NCI-H2107 treated with DMSO at 0.1 percent for 48 hours (cell line): Measurements from ENCODE around the gene PRAME.
"Not testable (repeated sequence)": the region's sequence is repeated elsewhere in the genome, so short reads cannot be mapped to it uniquely, and the experiment has no call there.

Source experiments
- DNase-seq: peaks from one replicate; lab custom pipeline; 2025; ENCODE audit not compliant: unreplicated experiment; lab: John Stamatoyannopoulos, UW

The PRAME gene

DNA sequence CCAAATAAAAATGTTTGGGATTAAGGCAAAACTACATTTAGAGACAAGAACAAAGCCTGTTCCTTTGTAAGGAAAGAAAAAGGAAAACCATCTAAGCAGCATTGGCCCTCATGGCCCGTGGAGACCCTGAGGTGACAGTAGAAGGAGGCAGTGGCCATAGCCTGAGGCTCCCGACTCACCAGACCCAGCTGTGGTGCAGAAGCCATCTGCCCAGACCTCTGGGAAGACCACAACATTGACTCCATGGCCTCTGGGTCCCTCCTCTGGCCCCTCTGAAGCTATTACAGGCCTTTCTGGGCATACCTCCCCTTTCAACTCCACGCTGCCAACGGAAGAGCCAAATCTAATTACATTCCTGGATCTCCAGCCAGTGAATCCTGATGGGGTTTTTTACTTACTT lies 6.4 kb downstream of the PRAME start:
- DNase-seq = no peak

- no peak for DNase-seq
These were observed 8.2 kb downstream of the PRAME start for GRCh38 chr22:22550789-22551434.

DNA sequence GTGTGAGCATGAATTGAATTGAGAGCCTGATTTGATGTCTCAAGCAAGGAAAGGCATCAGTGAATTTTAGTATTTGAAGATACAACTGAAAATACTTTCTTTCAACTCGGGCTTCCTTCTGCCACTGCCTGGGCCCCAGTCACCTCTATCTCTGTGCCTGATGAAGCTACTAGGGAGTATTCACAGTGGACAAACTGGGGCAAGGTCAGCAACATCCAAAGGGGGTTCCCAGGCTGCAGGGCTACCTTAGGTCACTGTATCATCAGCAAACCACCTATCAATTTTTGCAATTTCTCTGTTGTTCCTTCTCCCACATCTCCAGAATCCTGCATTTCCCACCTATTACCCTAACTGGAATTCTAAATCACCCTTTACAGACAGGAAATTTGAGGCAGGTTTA lies 10.2 kb downstream of the PRAME start:
- no peak for DNase-seq

DNA sequence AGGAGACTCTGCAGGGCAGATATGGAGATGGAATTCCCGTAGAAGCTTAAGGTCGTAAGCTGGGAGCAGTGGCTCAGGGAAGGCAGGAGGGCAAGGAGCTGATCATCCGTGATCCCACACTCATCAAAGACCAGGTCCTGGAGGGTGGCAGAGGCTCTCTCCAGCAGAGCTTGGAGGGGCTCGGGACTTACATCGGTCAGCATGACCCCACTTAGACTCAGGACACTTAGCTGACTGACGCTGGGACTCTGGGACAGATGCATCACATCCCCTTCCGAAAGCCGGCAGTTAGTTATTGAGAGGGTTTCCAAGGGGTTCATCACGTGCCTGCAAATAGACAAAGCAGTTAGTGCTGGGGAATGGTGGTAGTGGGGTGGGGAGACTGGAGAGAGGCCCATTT lies 10.7 kb downstream of the PRAME start:
- no peak for DNase-seq

- DNase-seq = no peak
These were observed 11.3 kb downstream of the PRAME start for GRCh38 chr22:22547692-22548300.

GRCh38 chr22:22547226-22547625 lies 11.8 kb downstream of the PRAME start:
- DNase-seq = no peak

DNA sequence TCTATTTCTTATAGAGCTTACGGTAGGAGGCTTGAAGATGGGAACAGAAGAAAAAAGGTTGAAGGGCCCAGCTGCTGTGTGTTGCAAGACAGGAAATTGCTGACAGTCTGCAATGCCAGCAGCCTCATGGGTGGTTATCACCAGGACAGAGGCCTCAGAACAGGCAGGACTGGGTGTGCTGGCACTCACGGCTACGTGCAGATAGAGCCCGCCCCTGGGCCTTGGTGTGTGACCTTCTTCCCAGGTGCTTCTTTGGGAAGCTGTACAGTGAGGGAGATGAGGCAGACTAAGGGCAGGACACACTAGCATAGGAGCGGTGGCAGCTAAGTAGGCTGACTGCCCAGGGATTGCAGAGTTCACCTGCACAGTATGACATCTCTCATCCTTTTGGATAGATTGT lies 12.6 kb downstream of the PRAME start:
- DNase-seq = no peak

DNA sequence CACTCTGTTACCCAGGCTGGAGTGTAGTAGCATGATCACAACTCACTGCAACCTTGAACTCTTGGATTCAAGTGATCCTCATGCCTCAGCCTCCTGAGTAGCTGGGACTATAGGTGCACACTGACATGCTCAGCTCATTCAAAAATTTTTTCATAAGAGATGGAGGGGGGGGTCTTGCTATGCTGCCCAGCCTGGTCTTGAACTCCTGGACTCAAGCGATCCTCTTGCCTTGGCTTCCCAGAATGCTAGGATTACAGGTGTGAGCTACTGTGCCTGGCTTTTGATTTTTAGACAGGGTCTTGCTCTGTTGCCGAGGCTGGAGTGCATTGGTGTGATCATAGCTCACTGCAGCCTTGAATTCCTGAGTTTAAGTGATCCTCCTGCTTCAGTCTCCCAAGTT lies 14.0 kb downstream of the PRAME start:
- DNase-seq = no peak

DNA sequence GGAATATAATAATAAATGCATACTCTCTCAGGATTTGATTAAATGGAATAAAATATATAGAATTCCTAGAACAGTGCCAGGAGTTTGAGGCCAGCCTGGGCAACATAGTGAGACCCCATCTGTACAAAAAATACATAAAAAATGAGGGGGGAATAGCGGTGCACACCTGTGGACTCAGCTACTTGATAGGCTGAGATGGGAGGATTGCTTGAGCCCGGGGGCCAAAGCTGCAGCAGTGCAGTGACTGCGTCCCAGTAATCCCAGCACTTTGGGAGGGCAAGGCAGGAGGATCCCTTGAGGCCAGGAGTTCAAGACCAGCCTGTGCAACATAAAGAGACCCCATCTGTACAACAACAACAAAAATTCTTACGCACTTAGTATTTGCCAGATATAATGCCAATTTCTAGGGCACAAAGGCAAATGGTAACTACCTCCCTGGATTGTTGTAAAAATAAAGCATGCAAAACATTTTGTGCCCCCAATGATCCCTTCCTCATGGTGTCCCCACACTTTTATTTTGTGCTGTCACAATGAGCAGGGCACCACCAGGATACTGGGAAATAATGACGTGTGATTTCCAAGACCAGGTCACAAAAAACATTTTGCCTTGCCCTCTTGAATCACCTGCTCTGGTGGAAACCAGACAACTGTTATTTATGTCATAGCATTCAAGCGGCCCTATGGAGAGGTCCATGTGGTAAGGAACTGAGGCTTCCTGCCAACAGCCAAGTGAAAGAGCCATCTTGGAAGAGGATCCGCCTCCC lies 20.7 kb downstream of the PRAME start:
- DNase-seq = no peak

DNA sequence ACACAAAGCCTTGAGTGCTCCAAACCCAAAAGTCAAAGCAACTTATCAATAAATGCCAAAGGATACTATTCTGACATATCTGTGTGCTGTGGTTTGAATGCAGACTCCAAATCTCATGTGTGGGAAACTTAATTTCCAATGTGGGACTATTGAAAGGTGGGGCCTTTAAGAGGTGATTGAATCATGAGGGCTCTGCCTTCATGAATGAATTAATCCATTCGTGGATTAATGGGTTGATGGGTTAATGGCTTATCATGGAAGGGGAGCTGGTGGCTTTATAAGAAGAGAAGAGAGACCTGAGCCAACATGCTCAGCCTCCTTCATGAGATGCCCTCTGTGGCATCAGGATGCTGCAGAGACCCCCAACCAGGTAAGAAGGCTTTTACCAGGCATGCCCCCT lies 22.1 kb downstream of the PRAME start:
- no peak for DNase-seq

DNA sequence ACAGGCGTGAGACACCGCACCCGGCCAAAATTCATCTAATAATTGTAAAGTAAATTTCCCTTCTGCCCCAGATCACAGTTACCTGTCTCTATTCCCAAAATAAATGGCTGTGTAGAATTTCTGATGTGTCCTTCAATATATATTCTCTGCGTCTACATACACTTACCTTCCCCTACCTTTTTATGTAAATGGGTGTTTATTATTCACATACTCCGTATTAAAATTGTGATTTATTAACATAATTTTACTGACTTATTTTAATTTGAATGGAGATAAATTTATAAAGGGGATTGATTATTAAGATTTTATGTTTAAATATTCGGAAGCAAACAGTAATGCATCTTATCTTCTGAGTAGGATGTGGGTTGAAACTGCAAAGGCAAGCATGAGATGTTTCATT lies 22.6 kb downstream of the PRAME start:
- no peak for DNase-seq

DNA sequence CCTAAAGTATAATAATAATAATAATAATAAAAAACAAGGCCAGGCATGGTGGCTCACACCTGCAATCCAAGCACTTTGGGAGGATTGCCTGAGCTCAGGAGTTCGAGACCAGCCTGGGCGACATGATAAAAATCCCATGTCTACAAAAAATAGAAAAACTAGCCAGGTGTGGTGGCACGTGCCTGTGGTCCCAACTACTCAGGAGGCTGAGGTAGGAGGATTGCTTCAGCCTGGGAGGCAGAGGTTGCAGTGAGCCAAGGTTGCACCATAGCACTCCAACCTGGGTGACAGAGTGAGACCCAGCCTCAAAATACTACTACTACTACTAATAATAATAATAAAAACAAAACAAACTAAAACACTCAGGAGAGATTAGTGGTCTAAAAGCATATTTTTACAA lies 23.4 kb downstream of the PRAME start:
- DNase-seq = no peak

GRCh38 chr22:22534604-22535415 lies 24.3 kb downstream of the PRAME start:
- no peak for DNase-seq

DNA sequence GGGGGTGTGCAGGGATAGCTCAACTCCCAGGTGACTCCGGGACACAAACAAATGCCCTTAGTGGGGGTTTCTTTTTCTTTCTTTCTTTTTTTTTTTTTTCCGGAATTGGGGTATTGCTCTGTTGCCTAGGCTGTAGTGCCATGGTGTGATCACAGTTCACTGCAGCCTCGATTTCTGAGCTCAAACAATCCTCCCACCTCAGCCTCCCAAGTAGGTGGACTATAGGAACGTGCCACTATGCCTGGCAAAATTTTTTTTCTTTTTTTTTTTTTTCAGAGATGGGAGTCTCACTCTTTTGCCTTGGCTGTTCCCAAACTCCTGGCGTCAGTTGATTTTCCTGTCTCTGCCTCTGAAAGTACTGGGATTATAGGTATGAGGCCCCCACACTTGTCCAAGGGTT lies 25.2 kb downstream of the PRAME start:
- DNase-seq = no peak

DNA sequence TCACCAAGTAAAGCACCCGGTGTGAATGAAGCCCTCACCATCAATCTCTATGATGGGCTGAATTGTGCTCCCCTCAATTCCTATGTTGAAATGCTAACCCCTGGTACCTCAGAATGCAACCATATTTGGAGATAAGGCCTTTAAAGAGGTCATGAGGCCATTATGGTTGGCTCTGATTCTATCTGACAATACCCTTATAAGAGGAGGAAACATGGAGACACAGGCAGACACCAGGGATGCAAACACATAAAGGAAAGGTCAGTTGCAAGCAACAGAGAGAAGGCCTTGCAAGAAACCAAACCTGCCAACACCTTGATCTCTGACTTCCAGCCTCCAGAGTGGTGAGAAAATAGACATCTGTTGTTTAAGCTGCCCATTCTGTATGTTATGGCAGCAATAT lies 25.6 kb downstream of the PRAME start:
- DNase-seq = no peak

DNA sequence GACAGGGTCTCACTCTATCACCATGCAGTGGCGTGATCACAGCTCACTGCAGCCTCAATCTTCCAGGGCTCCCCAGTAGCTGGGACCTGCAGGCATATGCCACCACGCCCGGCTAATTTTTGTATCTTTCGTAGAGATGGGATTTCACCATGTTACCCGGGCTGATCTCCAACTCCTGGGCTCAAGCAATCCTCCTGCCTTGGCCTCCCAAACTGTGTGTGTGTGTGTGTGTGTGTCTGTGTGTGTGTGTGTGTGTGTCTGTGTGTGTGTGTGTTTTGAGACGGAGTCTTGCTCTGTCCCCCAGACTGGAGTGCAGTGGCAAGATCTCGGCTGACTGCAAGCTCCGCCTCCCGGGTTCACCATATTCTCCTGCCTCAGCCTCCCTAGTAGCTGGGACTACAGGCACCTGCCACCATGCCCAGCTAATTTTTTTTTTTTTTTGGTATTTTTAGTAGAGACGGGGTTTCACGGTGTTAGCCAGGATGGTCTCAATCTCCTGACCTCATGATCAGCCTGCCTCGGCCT lies 26.5 kb downstream of the PRAME start:
- DNase-seq = not testable (repeated sequence)

DNA sequence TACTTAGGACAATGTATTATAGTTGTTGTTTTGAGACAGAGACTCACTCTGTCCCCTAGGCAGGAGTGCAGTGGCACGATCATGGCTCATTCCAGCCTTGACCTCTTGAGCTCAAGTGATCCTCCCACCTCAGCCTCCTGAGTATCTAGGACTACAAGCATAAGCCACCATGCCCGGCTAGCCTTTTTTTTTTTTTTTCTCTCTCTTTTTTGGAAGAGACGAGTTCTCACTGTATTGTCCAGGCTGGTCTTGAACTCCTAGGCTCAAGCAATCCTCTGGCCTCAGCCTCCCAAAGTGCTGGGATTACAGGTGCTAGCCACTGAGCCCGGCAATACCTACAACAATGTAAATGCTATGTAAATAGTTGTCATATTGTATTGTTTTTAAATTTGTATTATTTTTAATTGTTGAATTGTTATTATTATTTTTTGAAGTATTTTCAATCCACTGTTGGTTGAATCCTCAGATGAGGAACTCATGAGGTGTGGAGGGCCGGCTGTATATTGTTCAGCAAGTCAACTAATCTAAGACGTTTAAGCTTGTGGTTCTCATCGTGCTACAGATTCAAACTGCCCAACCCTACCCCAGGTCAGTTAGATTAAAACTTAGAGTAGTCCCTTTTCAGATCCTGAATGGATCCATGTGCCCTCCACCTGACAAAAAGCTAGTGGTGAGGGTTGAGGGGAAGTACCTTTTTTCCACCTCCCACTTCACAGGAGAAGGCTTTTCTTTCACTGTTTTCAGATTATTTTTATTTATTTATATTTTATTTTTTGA lies 27.1 kb downstream of the PRAME start:
- no peak for DNase-seq

DNA sequence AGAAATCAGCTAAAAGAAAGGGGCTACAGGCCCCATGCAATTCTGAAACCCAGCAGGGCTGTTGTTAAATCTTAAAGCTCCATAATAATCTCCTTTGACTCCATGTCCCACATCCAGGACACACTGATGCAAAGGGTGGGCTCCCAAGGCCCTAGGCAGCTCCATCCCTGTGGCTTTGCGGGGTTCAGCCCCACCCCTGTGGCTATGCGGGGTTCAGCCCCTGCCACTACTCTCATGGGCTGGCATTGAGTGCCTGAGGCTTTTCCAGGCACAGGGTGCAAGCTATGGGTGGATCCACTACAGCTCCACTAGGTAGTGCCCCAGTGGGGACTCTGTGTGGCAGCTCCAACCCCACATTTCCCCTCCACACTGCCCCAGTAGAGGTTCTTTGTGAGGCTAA lies 30.3 kb downstream of the PRAME start:
- no peak for DNase-seq

- DNase-seq = no peak
These were observed 31.8 kb downstream of the PRAME start for GRCh38 chr22:22527312-22527711.

DNA sequence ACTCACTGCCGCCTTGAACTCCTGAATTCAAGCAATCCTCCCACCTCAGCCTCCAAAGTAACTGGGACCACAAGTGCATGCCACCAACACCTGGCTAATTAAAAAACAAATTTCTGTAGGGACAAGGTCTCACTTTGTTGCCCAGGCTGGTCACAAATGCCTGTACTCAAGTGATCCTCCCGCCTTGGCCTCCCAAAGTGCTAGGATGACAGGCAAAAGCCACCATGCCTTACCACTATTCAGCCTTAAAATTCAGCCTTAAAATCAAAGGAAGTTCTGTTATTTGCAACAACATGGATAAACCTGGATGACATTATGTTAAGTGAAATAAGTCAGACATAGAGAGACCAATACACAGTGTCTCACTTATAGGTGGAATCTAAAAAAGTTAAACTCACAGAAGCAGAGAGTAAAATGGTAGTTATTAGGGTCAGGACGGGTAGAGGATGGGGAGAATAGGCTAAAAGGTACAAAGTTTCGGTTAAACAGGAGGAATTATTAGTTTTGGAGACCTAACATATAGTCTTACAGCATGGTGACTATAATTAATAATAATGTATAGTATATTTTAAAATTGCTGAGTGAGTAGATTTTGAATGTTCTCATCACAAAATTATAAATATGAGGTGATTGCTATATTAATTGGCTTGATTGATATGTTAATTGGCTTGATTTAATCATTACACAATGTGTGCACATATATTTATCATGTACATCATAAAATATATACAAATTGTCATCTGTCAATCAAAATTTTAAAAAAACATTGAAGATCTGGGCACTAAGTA lies 32.7 kb downstream of the PRAME start:
- no peak for DNase-seq
